GM15510 (cell line): ENCODE data around the gene TP53TG5.

Experiments
- POLR2A ChIP-seq: IDR thresholded peaks from 3 replicates; pipeline ENCODE4 v1.6.1; 2011; ENCODE audit warnings: borderline replicate concordance; ENCODE audit not compliant: insufficient read length; ENCODE audit errors: extremely low read depth

The TP53TG5 gene

GRCh38 chr20:45346851-45347250, 31.3 kb downstream of the TP53TG5 start:
- no peak for TF ChIP-seq POLR2A

- TF ChIP-seq POLR2A = no peak
These were observed 31.8 kb downstream of the TP53TG5 start for GRCh38 chr20:45346291-45346718.

- no peak for TF ChIP-seq POLR2A
These were observed 32.8 kb downstream of the TP53TG5 start for GRCh38 chr20:45345104-45345936.

GRCh38 chr20:45344168-45344860, 33.8 kb downstream of the TP53TG5 start:
- no peak for TF ChIP-seq POLR2A

DNA sequence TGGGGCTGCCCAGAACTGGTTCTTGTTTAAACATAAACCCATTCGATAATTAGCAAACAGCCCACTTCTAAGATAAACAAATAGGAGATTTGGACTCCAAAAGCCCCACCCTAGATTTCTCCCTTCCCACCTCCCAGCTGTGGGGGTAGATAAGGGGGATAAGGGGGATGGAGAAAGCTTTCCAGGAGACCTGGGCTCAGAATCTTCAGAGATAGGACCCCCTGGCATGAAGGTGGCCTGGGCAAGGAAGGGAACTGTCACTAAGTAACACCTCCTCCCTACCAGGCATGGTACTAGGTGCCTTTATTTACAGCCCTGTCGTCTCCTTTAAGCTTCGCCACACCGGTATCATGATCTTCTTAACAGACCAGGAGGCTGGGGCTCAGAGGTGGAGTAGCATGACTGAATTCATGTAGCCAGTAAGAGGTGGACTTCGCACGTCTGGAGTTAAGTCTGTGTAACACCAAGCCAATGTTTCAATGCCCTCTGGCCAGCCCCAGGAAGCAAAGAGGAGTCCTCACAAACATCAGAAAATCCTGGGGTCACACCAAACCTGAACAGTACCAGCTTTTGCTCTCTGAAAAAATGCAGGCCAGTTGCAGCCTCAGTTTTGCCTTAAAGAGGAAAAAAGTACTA, 34.5 kb downstream of the TP53TG5 start:
- no peak for TF ChIP-seq POLR2A

DNA sequence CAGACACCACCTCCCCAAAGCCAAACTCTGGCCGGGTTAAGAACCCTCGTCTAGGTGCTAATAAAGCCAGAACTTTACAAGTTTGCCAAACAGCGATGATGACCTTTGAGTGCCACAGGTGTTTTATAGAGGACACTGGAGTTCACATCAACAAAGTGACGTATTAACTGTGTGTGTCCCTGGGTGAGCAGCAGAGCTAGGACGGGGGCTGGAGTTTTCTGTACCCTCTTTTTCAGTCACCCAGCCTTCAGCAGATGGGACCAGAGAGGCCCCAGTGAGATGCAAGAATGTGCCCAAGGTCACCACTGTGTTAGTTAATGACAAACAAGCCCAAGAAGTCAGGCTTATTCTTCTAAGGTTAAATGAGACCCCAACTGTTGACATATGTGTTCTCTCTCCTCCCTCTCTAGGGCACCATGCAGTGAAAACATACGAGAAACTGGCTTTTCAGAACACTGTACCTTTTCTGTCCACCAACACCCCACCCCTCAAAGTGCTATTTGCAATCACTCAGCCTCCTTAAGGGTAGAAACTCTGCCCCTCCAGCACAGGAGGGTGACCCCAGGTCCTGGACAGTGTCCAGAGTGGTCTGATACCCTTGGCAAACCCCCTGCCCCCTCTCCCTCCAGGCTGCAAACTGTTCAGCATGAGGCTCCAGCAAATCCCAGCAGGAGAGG, 35.1 kb downstream of the TP53TG5 start:
- TF ChIP-seq POLR2A = no peak

- TF ChIP-seq POLR2A = no peak
These were observed 35.9 kb downstream of the TP53TG5 start for GRCh38 chr20:45341939-45342854.

- TF ChIP-seq POLR2A = no peak
These were observed 36.6 kb downstream of the TP53TG5 start for GRCh38 chr20:45341579-45341938.

GRCh38 chr20:45340951-45341350, 37.2 kb downstream of the TP53TG5 start:
- TF ChIP-seq POLR2A = no peak

DNA sequence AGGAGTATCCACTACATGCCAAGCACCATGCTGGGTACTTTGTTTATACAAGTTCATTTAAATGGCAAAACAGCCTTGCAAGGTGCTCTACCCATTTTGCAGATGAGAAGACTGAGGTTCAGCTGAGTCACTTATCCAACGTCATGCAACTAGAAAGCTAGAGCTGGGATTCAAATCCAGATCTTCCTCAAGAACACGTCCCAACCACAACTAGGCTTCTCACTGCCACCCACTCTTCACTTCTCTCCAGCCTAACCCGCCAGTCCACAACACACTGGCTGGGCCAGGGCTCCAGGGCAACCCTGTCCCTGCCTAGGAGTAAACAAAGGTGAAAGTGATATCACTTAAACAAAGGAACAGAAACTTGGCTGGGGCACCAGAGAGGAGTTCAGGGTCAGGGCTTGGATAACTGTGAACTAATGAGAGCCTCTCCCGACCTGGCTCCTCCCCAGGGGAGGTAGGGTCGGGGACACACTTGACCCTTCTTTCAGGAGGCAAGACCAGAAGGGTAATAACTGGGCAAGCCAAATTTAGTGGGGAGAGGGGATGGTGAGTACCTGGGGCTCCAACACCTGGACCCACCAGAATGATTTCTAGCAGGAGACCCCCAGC, 37.8 kb downstream of the TP53TG5 start:
- no peak for TF ChIP-seq POLR2A

DNA sequence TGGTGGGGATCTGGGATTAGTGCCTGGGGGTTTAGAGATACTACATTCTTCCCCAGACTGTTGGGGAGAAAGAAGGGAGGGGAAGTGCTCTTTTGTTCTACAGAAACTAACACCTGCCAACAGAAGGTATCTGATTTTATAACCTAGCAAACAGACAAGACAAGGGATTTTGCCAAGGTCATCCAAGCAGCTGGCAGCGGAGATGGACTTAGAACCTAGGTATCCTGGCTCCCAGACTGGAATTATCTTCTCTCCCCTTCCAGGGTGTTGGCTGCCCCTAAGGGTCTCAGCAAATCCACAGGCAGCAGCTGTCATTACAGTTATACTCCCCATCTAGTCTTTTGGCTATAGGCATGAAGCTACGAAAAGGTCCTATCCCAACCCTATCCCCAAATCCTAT, 38.3 kb downstream of the TP53TG5 start:
- TF ChIP-seq POLR2A = no peak

DNA sequence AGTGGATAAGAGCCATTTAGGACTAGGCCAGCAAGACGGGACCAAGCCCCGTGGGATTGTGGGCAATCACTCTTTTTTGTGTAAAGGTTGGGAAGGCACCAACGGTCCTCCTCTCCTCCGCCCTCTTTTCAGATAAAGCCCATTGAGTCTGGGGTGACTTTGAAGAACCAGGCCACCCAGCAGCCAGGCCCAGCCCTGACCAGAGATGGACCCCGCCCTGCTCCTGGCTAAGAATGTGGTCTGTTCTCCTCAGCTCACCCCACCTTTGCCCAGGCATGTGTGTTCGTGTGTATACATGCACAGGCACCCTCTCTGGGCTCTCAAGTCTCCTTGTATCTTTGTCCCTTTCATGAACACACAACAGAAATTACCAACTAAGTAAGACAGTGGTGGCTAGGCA, 39.0 kb downstream of the TP53TG5 start:
- no peak for TF ChIP-seq POLR2A
